Esophagus squamous epithelium (tissue), 5 donors: ENCODE measurements around the gene TOR1AIP1. TPM values are rescaled to one million over a fixed set of nuclear protein-coding genes. Genes with fewer than 3 reads are reported as not detected.
"Not testable (repeated sequence)": the region's sequence is repeated elsewhere in the genome, so short reads cannot be mapped to it uniquely, and the experiment has no call there.

Source experiments
- DNase-seq: peaks from one replicate; lab custom pipeline; 2025; lab: John Stamatoyannopoulos, UW
- H3K27ac ChIP-seq, 4 donors: fragments of 200-600 bp; sonication (generic); one replicate each; pipeline ENCODE4 v1.5.1; 2016 to 2019; ENCODE audit warnings: mild to moderate bottlenecking in 1 of 4
- H3K27me3 ChIP-seq, 4 donors: fragments of 200-600 bp; sonication (generic); 1 replicate in 3 of 4; 2 replicates in 1 of 4; pipeline versions ENCODE4 v1.5.1 to v1.6.0; 2017 to 2021; ENCODE audit warnings: antibody characterized with exemption in 1 of 4
- H3K36me3 ChIP-seq, 3 donors: fragments of 200-600 bp; sonication (generic); one replicate each; pipeline ENCODE4 v1.5.1; 2016 to 2019
- H3K4me1 ChIP-seq, 3 donors: fragments of 200-600 bp; sonication (generic); one replicate each; pipeline ENCODE4 v1.5.1; 2017 to 2019
- H3K4me3 ChIP-seq, 4 donors: fragments of 200-600 bp; sonication (generic); 1 replicate in 3 of 4; 2 replicates in 1 of 4; pipeline ENCODE4 v1.5.1; 2016 to 2019; ENCODE audit warnings: mild to moderate bottlenecking in 2 of 4, moderate library complexity in 1 of 4
- H3K9me3 ChIP-seq, 3 donors: fragments of 200-600 bp; sonication (generic); one replicate each; pipeline ENCODE4 v1.5.1; 2016 to 2019
- CTCF ChIP-seq, 6 experiments: fragments of 450-650 bp in 4 of 6; fragments of 200-600 bp in 2 of 6; sonication (generic) in 2 of 6; IDR thresholded peaks; one replicate each; pipeline ENCODE4 v1.5.1; 2016 to 2019; ENCODE audit warnings: antibody characterized with exemption in 6 of 6, mild to moderate bottlenecking in 4 of 6, moderate library complexity in 4 of 6
- POLR2A ChIP-seq, 4 donors: fragments of 450-650 bp; IDR thresholded peaks; one replicate each; pipeline ENCODE4 v1.6.1; 2017; ENCODE audit warnings: antibody characterized with exemption in 4 of 4, mild to moderate bottlenecking in 4 of 4, moderate library complexity in 3 of 4
- WGBS, 2 donors: methylation state at CpG; one replicate each; pipeline ENCODE4 v1.1.5; 2018; 5-methylcytosine and 5-hydroxymethylcytosine counted together
- intact Hi-C: fragments of 100-400 bp; cut with DNase I; formaldehyde crosslinking; loops from one replicate; pipeline ENCODE4 v1.15.0; 2022
- total RNA-seq, 4 donors: library from RNA; depleted of rRNA; stranded (reverse); fragments of >200 nt; gene quantifications; one replicate each; pipeline ENCODE4 v1.1.0, GENCODE V29; 2016
- donor health status: DM: yes; HTN: yes; CAD: no.

The TOR1AIP1 gene
- total RNA-seq, 4 donors from 2014 or later = 26.1 to 78.8 (median 35.3) TPM

- peak; percentile 90 for DNase-seq
- WGBS, 2 donors = 0% methylated on average over 16 of the region's 72 CpGs
- Histone ChIP-seq H3K36me3 (no peaks in the 10 kb centered on the region), H3K4me1 (peaks cover 5 to 49% (median 18%) of the 10 kb centered on the region in 3 donors), H3K4me3 (peak within 1 kb of the TSS; percentile 65 to 95 (median 90)), H3K9me3 (no peaks in the 10 kb centered on the region), H3K27ac (peak within 1 kb of the TSS; percentile 95 to 98 (median 96)), H3K27me3 (no peaks in the 10 kb centered on the region)
- intact Hi-C loops = loop anchor here (10.0 kb wide), 1 partner anchor 60 kb away; no protein-coding TSS in a partner anchor
- peak in 3 of 4 donors; percentile 52 to 92 (median 73) for TF ChIP-seq POLR2A (IDR thresholded peaks at IDR 0.05)
- TF ChIP-seq CTCF (IDR thresholded peaks at IDR 0.05) = peak in 1 of 6 experiments; percentile 17
Observed at GRCh38 chr1:179954493-179955286, 72.6 kb downstream of the TOR1AIP1 start, which contains the start of gene CEP350. TSS of gene CEP350 (plus strand) at chr1:179954810. CDS start at chr1:179986182, 31,372 bp downstream.

- WGBS, 2 donors = 0% methylated on average over 3 to 4 of the region's 10 CpGs
- peak in 1 of 6 experiments; percentile 11 for TF ChIP-seq CTCF (IDR thresholded peaks at IDR 0.05)
- no peak for TF ChIP-seq POLR2A (IDR thresholded peaks at IDR 0.05)
- Histone ChIP-seq H3K27me3 (no peaks in the 10 kb centered on the region), H3K27ac (peak overlapping the region; percentile 95 to 98 (median 96)), H3K9me3 (no peaks in the 10 kb centered on the region), H3K36me3 (no peaks in the 10 kb centered on the region), H3K4me1 (peaks cover 5 to 49% (median 18%) of the 10 kb centered on the region in 3 donors), H3K4me3 (peak overlapping the region; percentile 65 to 95 (median 90))
- intact Hi-C loops = loop anchor here (10.0 kb wide), 1 partner anchor 60 kb away; no protein-coding TSS in a partner anchor
- DNase-seq = no peak
Observed at GRCh38 chr1:179955287-179955680, 73.2 kb downstream of the TOR1AIP1 start.

GRCh38 chr1:179955731-179956130 is 73.6 kb downstream of the TOR1AIP1 start:
- Histone ChIP-seq H3K27ac (peak overlapping the region; percentile 95 to 98 (median 96)), H3K9me3 (no peaks in the 10 kb centered on the region), H3K27me3 (no peaks in the 10 kb centered on the region), H3K4me1 (peaks cover 5 to 49% (median 18%) of the 10 kb centered on the region in 3 donors), H3K4me3 (peak overlapping the region; percentile 65 to 95 (median 90)), H3K36me3 (no peaks in the 10 kb centered on the region)
- WGBS, 2 donors = 0 to 3% methylated on average over 3 of the region's 3 CpGs
- intact Hi-C loops = loop anchor here (10.0 kb wide), 1 partner anchor 61 kb away; no protein-coding TSS in a partner anchor
- DNase-seq = no peak
- no peak for TF ChIP-seq CTCF (IDR thresholded peaks at IDR 0.05)

- Histone ChIP-seq H3K4me3 (no peak overlapping the region), H3K36me3 (peaks cover 0 to 7% (median 0%) of the 10 kb centered on the region in 3 donors), H3K9me3 (no peaks in the 10 kb centered on the region), H3K27ac (no peak overlapping the region), H3K4me1 (peaks cover 4 to 41% (median 17%) of the 10 kb centered on the region in 3 donors), H3K27me3 (no peaks in the 10 kb centered on the region)
- 89 to 92% methylated on average over 3 of the region's 3 CpGs for WGBS, 2 donors
- TF ChIP-seq CTCF (IDR thresholded peaks at IDR 0.05) (no peak), POLR2A (IDR thresholded peaks at IDR 0.05) (no peak)
- intact Hi-C loops = loop anchor here (10.0 kb wide), 1 partner anchor 64 kb away; no protein-coding TSS in a partner anchor
- DNase-seq = no peak
Observed at GRCh38 chr1:179958359-179958758, 76.3 kb downstream of the TOR1AIP1 start.

- H3K27me3 ChIP-seq, H3K36me3 ChIP-seq, intact Hi-C loops, DNase-seq, H3K4me3 ChIP-seq, H3K9me3 ChIP-seq, H3K27ac ChIP-seq: not testable (repeated sequence)
- WGBS, 2 donors = 93 to 96% methylated on average over 8 of the region's 8 CpGs
- peaks cover 0 to 16% (median 6%) of the 10 kb centered on the region in 3 donors for H3K4me1 ChIP-seq
Observed at GRCh38 chr1:179962168-179962567, 80.1 kb downstream of the TOR1AIP1 start.
